ENCODE measurements around the gene SLC39A9. TPM values are rescaled to one million over a fixed set of nuclear protein-coding genes. Genes with fewer than 3 reads are reported as not detected.
A peak's percentile ranks its signal among the peaks of the same experiment; 100 is the strongest.

Gene SLC39A9
- total RNA-seq, 1 donor from 2014 or later: 59.1 TPM

- H3K4me1 Mint-ChIP-seq: peaks cover 18% of the 10 kb centered on the region
- H3K27ac Mint-ChIP-seq: no peak overlapping the region
- no peak for TF ChIP-seq CTCF (IDR thresholded peaks at IDR 0.05; ENCODE audit: unreplicated experiment)
- no peaks in the 10 kb centered on the region for H3K36me3 Mint-ChIP-seq
- H3K4me3 Mint-ChIP-seq: no peak overlapping the region
- H3K9me3 Mint-ChIP-seq: no peaks in the 10 kb centered on the region
- DNase-seq (ENCODE audit: low spot score in 2 of 2, unreplicated experiment in 2 of 2): no peak
- peaks cover 2% of the 10 kb centered on the region for H3K27me3 Mint-ChIP-seq (ENCODE audit: low read depth)
These were observed 45.3 kb upstream of the SLC39A9 start for GRCh38 chr14:69353168-69353567.

- Mint-ChIP-seq H3K9me3 (no peaks in the 10 kb centered on the region), H3K36me3 (no peaks in the 10 kb centered on the region), H3K27ac (no peak overlapping the region), H3K27me3 (ENCODE audit: low read depth) (peaks cover 2% of the 10 kb centered on the region), H3K4me3 (no peak overlapping the region), H3K4me1 (peaks cover 18% of the 10 kb centered on the region)
- no peak for DNase-seq (ENCODE audit: low spot score in 2 of 2, unreplicated experiment in 2 of 2)
- TF ChIP-seq CTCF (IDR thresholded peaks at IDR 0.05; ENCODE audit: unreplicated experiment): no peak
These were observed 43.9 kb upstream of the SLC39A9 start for GRCh38 chr14:69354383-69355153.

- DNase-seq (ENCODE audit: low spot score in 2 of 2, unreplicated experiment in 2 of 2): no peak
- H3K27ac Mint-ChIP-seq: peak overlapping the region; percentile 31
- H3K36me3 Mint-ChIP-seq: no peaks in the 10 kb centered on the region
- H3K4me1 Mint-ChIP-seq: peaks cover 18% of the 10 kb centered on the region
- H3K9me3 Mint-ChIP-seq: no peaks in the 10 kb centered on the region
- peaks cover 2% of the 10 kb centered on the region for H3K27me3 Mint-ChIP-seq (ENCODE audit: low read depth)
- H3K4me3 Mint-ChIP-seq: no peak overlapping the region
- no peak for TF ChIP-seq CTCF (IDR thresholded peaks at IDR 0.05; ENCODE audit: unreplicated experiment)
These were observed 43.3 kb upstream of the SLC39A9 start for GRCh38 chr14:69355154-69355597.

- Mint-ChIP-seq H3K4me3 (no peak overlapping the region), H3K4me1 (peaks cover 18% of the 10 kb centered on the region), H3K27ac (peak overlapping the region; percentile 31), H3K27me3 (ENCODE audit: low read depth) (peaks cover 2% of the 10 kb centered on the region), H3K36me3 (no peaks in the 10 kb centered on the region), H3K9me3 (no peaks in the 10 kb centered on the region)
- TF ChIP-seq CTCF (IDR thresholded peaks at IDR 0.05; ENCODE audit: unreplicated experiment): no peak
- no peak for DNase-seq (ENCODE audit: low spot score in 2 of 2, unreplicated experiment in 2 of 2)
These were observed 42.7 kb upstream of the SLC39A9 start for GRCh38 chr14:69355607-69356281.

- no peak overlapping the region for H3K4me3 Mint-ChIP-seq
- no peak for DNase-seq (ENCODE audit: low spot score in 2 of 2, unreplicated experiment in 2 of 2)
- H3K27me3 Mint-ChIP-seq (ENCODE audit: low read depth): peaks cover 2% of the 10 kb centered on the region
- TF ChIP-seq CTCF (IDR thresholded peaks at IDR 0.05; ENCODE audit: unreplicated experiment): no peak
- H3K9me3 Mint-ChIP-seq: no peaks in the 10 kb centered on the region
- H3K27ac Mint-ChIP-seq: no peak overlapping the region
- no peaks in the 10 kb centered on the region for H3K36me3 Mint-ChIP-seq
- H3K4me1 Mint-ChIP-seq: peaks cover 18% of the 10 kb centered on the region
These were observed 41.5 kb upstream of the SLC39A9 start for GRCh38 chr14:69356903-69357543.
